ENCODE measurements around the gene ADAP1. TPM values are rescaled to one million over a fixed set of nuclear protein-coding genes. Genes with fewer than 3 reads are reported as not detected.
"Not testable (repeated sequence)": the region's sequence is repeated elsewhere in the genome, so short reads cannot be mapped to it uniquely, and the experiment has no call there.

ADAP1 gene
- total and polyA plus RNA-seq, 3 experiments from 2014 or later, result 37.7 to 77.3 (median 67.7) TPM

DNA sequence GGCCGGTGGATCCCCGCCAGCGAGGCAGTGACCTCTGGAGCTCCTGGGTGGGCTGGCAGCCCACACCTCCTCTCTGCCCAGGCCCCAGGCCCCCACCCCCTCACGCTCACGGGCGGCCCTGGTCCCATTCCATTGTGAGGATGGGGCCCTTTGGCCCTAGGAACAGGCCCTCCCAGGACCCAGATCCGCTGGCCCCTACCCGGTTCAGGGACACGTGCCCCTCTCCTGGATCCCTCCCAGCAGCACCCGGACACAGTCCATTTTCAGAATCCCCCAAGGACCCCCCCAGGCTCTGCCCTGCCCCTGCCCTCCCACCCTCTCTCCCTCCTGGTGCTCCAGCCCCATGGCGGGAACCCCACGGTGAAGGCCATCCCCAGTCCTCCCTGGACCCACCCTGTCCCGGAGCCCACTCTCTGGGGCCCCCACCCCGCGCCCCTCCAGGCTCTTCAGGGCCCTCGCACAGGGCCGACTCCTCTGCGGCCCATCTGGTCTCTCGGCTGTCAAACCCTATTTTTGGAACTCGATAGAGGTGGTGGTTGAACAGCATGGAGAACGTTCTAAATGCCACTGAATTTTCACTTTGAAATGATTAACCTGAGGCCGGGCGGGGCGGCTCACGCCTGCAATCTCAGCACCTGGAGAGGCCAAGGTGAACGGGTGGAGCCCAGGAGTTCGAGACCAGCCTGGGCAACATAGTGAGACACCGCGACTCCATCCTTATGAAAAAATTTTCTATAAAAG, 8.1 kb downstream of the ADAP1 start:
- POLR2A ChIA-PET, result interaction anchor here (1.1 kb wide), 1 partner anchor 17 kb away, joined by 9 read pairs; no protein-coding TSS in a partner anchor
- no peaks in the 10 kb centered on the region for H3K9me3 ChIP-seq (ENCODE audit: low read length)
- no peaks in the 10 kb centered on the region for H3K27me3 ChIP-seq (ENCODE audit: insufficient read depth, low read length, poor library complexity, severe bottlenecking)
- peak overlapping the region in 1 of 8 donors; percentile 65 for H3K27ac Mint-ChIP-seq
- no peak overlapping the region for H3K4me3 ChIP-seq (ENCODE audit: low read length)
- DNase-seq, result peak in 1 of 5 donors; percentile 26
- no peaks in the 10 kb centered on the region for H3K4me1 ChIP-seq (ENCODE audit: insufficient read depth, low read length)
- peaks cover 13 to 14% (median 13%) of the 10 kb centered on the region in 3 donors for H3K4me1 Mint-ChIP-seq
- CTCF ChIA-PET, result no interaction called here
- no peak overlapping the region for H3K27ac ChIP-seq (ENCODE audit: low read depth, low read length)
- no peak overlapping the region for H3K4me3 Mint-ChIP-seq
- H3K9me3 Mint-ChIP-seq, result no peaks in the 10 kb centered on the region
- H3K27me3 Mint-ChIP-seq, result no peaks in the 10 kb centered on the region
- no peaks in the 10 kb centered on the region for H3K36me3 ChIP-seq (ENCODE audit: insufficient read depth, low read length)
- H3K36me3 Mint-ChIP-seq, result peaks cover 0 to 3% (median 1%) of the 10 kb centered on the region in 3 donors

DNA sequence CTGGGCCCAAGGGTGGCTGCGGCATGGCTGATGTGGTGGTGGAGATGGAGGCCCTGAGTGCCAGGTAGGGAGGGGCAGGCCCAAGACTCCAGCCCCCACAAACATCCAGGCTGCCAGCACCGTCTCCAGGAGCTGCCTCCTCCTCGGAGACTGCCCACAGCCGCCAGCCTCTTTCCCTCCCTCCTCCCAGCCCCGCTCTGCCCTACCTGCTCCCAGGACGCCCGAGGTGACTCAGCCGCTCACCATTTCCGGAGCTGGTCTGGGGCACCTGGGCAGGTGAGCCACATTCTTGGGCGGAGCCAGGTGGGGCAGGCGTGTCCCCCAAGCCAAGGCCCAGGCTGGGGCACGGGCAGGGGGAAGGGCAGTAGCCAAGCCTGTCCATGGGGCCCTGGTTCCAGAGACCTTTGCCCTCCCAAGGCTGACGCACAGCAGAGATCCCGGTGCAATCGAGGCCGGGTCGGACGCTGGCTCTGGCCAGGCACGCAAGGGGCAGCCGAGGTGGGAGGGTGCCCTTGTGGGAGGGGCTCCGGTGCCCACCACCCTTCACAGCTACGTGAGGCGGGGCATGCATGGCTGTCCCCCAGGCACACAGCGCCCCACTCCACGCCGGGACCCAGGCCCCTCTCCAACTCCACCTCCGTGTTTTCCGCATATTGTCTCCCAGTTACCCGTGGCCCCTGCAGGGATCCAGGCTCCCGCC, 8.8 kb downstream of the ADAP1 start:
- peaks cover 14 to 18% (median 16%) of the 10 kb centered on the region in 3 donors for H3K4me1 Mint-ChIP-seq
- CTCF ChIA-PET, result no interaction called here

DNA sequence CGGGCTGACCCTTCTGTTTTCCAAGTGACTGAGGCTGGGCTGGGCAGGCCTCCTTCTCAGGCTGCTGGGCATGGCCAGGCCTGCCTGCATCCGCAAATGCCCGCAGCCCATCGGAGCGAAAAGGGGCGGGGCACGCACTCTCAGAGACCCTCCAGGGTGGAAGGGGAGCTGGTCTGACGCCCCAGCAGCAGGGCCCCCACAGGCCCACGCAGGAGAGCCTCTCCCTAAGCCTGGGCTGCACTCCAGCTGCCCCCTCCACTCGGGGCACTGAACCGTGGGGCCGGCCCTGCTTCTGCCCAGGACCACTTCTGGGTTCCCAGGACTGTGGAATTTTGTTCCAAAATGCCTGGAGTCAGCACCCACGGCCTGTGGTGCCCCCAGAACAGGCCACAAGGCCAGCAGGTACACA, 9.3 kb downstream of the ADAP1 start:
- Mint-ChIP-seq H3K36me3 (peaks cover 1 to 4% (median 3%) of the 10 kb centered on the region in 3 donors), H3K27me3 (no peaks in the 10 kb centered on the region), H3K9me3 (peaks cover 0 to 9% (median 0%) of the 10 kb centered on the region in 5 donors), H3K27ac (peak overlapping the region in 1 of 8 donors; percentile 72), H3K4me3 (no peak overlapping the region), H3K4me1 (peaks cover 14 to 20% (median 20%) of the 10 kb centered on the region in 3 donors)
- Histone ChIP-seq H3K36me3 (ENCODE audit: insufficient read depth, low read length) (no peaks in the 10 kb centered on the region), H3K4me1 (ENCODE audit: insufficient read depth, low read length) (no peaks in the 10 kb centered on the region), H3K27ac (ENCODE audit: low read depth, low read length) (no peak overlapping the region), H3K27me3 (ENCODE audit: insufficient read depth, low read length, poor library complexity, severe bottlenecking) (no peaks in the 10 kb centered on the region), H3K4me3 (ENCODE audit: low read length) (no peak overlapping the region), H3K9me3 (ENCODE audit: low read length) (no peaks in the 10 kb centered on the region)
- ChIA-PET POLR2A (interaction anchor here (1.1 kb wide), 1 partner anchor 16 kb away, joined by 9 read pairs; no protein-coding TSS in a partner anchor), CTCF (no interaction called here)
- DNase-seq, result peak in 1 of 5 donors; percentile 33

More for the DNA sequence above, 8.8 kb downstream of the ADAP1 start:
- H3K27me3 ChIP-seq (ENCODE audit: insufficient read depth, low read length, poor library complexity, severe bottlenecking), result no peaks in the 10 kb centered on the region
- DNase-seq, result peak in 1 of 5 donors; percentile 42
- H3K4me1 ChIP-seq (ENCODE audit: insufficient read depth, low read length), result no peaks in the 10 kb centered on the region
- H3K4me3 ChIP-seq (ENCODE audit: low read length), result no peak overlapping the region
- no peak overlapping the region for H3K27ac ChIP-seq (ENCODE audit: low read depth, low read length)
- H3K9me3 ChIP-seq (ENCODE audit: low read length), result no peaks in the 10 kb centered on the region
- no peaks in the 10 kb centered on the region for H3K36me3 ChIP-seq (ENCODE audit: insufficient read depth, low read length)
- Mint-ChIP-seq H3K4me3 (no peak overlapping the region), H3K27ac (no peak overlapping the region), H3K9me3 (peaks cover 0 to 6% (median 0%) of the 10 kb centered on the region in 5 donors), H3K27me3 (no peaks in the 10 kb centered on the region), H3K36me3 (peaks cover 0 to 3% (median 1%) of the 10 kb centered on the region in 3 donors)
- POLR2A ChIA-PET, result interaction anchor here (1.1 kb wide), 1 partner anchor 16 kb away, joined by 9 read pairs; no protein-coding TSS in a partner anchor

DNA sequence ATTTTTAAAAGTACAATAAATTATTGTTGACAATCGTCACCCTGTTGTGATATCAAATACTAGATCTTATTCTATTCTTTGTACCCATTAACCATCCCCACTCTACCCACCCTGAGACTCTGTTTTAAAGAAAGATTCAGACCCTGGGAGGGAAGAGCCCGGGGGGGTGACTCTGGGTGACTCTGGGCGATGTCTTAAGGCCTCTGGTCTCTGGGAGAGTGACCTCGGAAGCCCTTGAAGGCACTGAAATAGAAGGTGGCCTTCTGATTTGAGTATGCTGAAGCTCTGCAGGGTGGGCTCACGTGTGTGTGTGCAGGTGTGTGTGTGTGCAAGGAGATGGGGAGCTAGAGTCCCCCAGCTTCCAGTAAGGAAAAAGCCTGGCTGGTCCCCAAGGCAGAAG, 9.7 kb downstream of the ADAP1 start:
- Mint-ChIP-seq H3K27me3 (no peaks in the 10 kb centered on the region), H3K9me3 (peaks cover 0 to 9% (median 0%) of the 10 kb centered on the region in 5 donors), H3K4me1 (peaks cover 16 to 24% (median 21%) of the 10 kb centered on the region in 3 donors), H3K4me3 (no peak overlapping the region), H3K27ac (peak overlapping the region in 2 of 8 donors; percentile 22 to 72), H3K36me3 (peaks cover 0 to 4% (median 3%) of the 10 kb centered on the region in 3 donors)
- H3K4me1 ChIP-seq (ENCODE audit: insufficient read depth, low read length), result no peaks in the 10 kb centered on the region
- H3K4me3 ChIP-seq (ENCODE audit: low read length), result no peak overlapping the region
- H3K36me3 ChIP-seq (ENCODE audit: insufficient read depth, low read length), result no peaks in the 10 kb centered on the region
- CTCF ChIA-PET, result no interaction called here
- H3K27me3 ChIP-seq (ENCODE audit: insufficient read depth, low read length, poor library complexity, severe bottlenecking), result no peaks in the 10 kb centered on the region
- DNase-seq, result no peak
- POLR2A ChIA-PET, result no interaction called here
- H3K27ac ChIP-seq (ENCODE audit: low read depth, low read length), result no peak overlapping the region
- H3K9me3 ChIP-seq (ENCODE audit: low read length), result no peaks in the 10 kb centered on the region

DNA sequence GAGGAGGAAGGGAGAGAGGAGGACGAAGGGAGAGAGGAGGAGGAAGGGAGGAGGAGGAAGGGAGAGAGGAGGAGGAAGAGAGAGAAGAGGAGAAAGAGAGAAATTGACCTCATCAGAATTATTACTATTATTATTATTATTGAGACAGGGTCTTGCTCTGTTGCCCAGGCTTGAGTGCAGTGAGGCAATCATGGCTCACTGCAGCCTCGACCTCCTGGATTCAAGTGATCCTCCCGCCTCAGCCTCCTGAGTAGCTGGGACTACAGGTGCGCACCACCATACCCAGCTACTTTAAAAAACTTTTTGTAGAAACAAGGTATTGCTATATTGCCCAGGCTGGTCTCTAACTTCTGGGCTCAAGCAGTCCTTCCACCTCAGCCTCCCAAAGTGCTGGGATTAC, 10.7 kb downstream of the ADAP1 start:
- Mint-ChIP-seq H3K27ac (peak overlapping the region in 1 of 8 donors; percentile 66), H3K4me1 (peaks cover 14 to 25% (median 18%) of the 10 kb centered on the region in 3 donors)
- H3K9me3 Mint-ChIP-seq; H3K36me3 Mint-ChIP-seq; H3K27me3 ChIP-seq (ENCODE audit: insufficient read depth, low read length, poor library complexity, severe bottlenecking); H3K4me1 ChIP-seq (ENCODE audit: insufficient read depth, low read length); H3K4me3 Mint-ChIP-seq; H3K9me3 ChIP-seq (ENCODE audit: low read length); H3K27ac ChIP-seq (ENCODE audit: low read depth, low read length); H3K36me3 ChIP-seq (ENCODE audit: insufficient read depth, low read length); POLR2A ChIA-PET; H3K4me3 ChIP-seq (ENCODE audit: low read length); H3K27me3 Mint-ChIP-seq: not testable (repeated sequence)
- peak in 1 of 5 donors; percentile 34 for DNase-seq
- CTCF ChIA-PET, result interaction anchor here (0.7 kb wide), 1 partner anchor 61 kb away, joined by 4 read pairs; no protein-coding TSS in a partner anchor

DNA sequence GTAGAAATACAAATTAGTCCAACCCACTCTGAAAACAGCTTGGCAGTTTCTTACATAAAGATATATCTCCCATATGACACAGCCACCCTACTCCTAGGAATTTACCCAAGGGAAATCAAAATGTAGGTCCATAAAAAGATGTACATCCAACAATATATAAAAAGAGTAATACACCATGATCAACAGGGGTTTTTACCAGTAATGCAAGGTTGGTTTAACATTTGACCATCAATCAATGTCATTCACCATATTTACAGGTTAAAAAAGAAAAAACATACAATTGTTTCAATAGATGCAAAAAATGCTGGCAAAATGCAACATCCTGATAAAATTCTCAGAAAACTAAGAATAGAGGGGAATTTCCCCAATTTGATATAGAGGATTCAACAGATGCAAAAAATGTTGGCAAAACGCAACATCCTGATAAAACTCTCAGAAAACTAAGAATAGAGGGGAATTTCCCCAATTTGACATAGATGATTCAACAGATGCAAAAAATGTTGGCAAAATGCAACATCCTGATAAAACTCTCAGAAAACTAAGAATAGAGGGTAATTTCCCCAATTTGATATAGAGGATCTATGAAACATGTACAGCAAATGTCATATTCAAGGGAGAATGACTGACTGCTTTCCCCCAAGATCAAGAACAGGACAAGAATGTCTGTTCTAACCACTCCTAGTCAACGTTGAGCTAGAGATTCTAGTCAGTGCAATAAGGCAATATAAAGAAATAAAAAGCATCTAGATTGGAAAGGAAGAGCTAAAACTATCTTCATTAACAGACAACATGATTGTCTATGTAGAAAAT, 13.7 kb downstream of the ADAP1 start:
- ChIA-PET POLR2A (no interaction called here), CTCF (no interaction called here)
- Mint-ChIP-seq H3K36me3 (peaks cover 0 to 4% (median 3%) of the 10 kb centered on the region in 3 donors), H3K4me1 (peaks cover 19 to 31% (median 27%) of the 10 kb centered on the region in 3 donors), H3K27ac (peak overlapping the region in 4 of 8 donors; percentile 2 to 48 (median 28)), H3K27me3 (no peaks in the 10 kb centered on the region), H3K9me3 (peaks cover 0 to 9% (median 0%) of the 10 kb centered on the region in 5 donors), H3K4me3 (no peak overlapping the region)
- H3K27me3 ChIP-seq (ENCODE audit: insufficient read depth, low read length, poor library complexity, severe bottlenecking), result no peaks in the 10 kb centered on the region
- no peaks in the 10 kb centered on the region for H3K9me3 ChIP-seq (ENCODE audit: low read length)
- no peaks in the 10 kb centered on the region for H3K4me1 ChIP-seq (ENCODE audit: insufficient read depth, low read length)
- no peaks in the 10 kb centered on the region for H3K36me3 ChIP-seq (ENCODE audit: insufficient read depth, low read length)
- H3K4me3 ChIP-seq (ENCODE audit: low read length), result no peak overlapping the region
- DNase-seq, result no peak
- no peak overlapping the region for H3K27ac ChIP-seq (ENCODE audit: low read depth, low read length)

DNA sequence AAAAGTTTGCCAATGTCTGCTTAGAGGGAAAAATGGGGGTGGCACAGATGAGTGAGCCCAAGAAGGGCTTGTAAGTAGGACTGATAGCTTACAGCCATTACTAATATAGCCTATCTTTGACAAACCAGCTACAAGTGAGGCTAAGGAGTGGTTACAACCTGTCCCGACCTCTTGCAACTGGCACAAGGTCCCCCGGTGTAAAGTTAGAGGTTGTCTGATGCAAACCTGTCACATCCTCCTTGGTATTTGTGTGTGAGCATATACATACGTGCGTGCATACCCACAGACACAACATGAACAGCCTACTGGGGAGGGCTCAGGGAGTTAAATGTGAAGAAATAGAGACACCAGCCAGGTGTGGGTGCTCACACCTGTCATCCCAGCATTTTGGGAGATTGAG, 14.6 kb downstream of the ADAP1 start:
- Histone ChIP-seq H3K4me3 (ENCODE audit: low read length) (no peak overlapping the region), H3K4me1 (ENCODE audit: insufficient read depth, low read length) (no peaks in the 10 kb centered on the region), H3K9me3 (ENCODE audit: low read length) (no peaks in the 10 kb centered on the region), H3K36me3 (ENCODE audit: insufficient read depth, low read length) (no peaks in the 10 kb centered on the region), H3K27me3 (ENCODE audit: insufficient read depth, low read length, poor library complexity, severe bottlenecking) (no peaks in the 10 kb centered on the region), H3K27ac (ENCODE audit: low read depth, low read length) (no peak overlapping the region)
- Mint-ChIP-seq H3K4me1 (peaks cover 19 to 31% (median 29%) of the 10 kb centered on the region in 3 donors), H3K27me3 (no peaks in the 10 kb centered on the region), H3K27ac (peak overlapping the region in 6 of 8 donors; percentile 29 to 84 (median 74)), H3K4me3 (peak overlapping the region in 1 of 7 donors; percentile 23), H3K36me3 (peaks cover 0 to 4% (median 3%) of the 10 kb centered on the region in 3 donors), H3K9me3 (peaks cover 0 to 9% (median 0%) of the 10 kb centered on the region in 5 donors)
- CTCF ChIA-PET, result no interaction called here
- peak in 1 of 5 donors; percentile 3 for DNase-seq
- POLR2A ChIA-PET, result no interaction called here
